ENCODE measurements around the gene TNFAIP1. TPM values are rescaled to one million over a fixed set of nuclear protein-coding genes. Genes with fewer than 3 reads are reported as not detected.
A peak's percentile ranks its signal among the peaks of the same experiment; 100 is the strongest.

Gene TNFAIP1
- total RNA-seq, 2 donors from 2014 or later: 15.2 to 15.8 TPM

DNA sequence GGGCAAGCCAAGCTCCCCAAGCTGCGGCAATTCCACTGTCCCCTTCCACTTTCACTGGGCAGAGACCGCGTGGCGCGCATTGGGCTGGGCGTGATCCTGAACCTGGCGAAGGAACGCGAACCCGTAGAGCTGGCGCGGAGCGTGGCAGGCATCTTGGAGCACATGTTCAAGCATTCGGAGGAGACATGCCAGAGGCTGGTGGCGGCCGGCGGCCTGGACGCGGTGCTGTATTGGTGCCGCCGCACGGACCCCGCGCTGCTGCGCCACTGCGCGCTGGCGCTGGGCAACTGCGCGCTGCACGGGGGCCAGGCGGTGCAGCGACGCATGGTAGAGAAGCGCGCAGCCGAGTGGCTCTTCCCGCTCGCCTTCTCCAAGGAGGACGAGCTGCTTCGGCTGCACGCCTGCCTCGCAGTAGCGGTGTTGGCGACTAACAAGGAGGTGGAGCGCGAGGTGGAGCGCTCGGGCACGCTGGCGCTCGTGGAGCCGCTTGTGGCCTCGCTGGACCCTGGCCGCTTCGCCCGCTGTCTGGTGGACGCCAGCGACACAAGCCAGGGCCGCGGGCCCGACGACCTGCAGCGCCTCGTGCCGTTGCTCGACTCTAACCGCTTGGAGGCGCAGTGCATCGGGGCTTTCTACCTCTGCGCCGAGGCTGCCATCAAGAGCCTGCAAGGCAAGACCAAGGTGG lies 45.7 kb downstream of the TNFAIP1 start:
- no peak for TF ChIP-seq POLR2A (IDR thresholded peaks at IDR 0.05)
- TF ChIP-seq CTCF (IDR thresholded peaks at IDR 0.05): no peak
- WGBS, 2 donors: 36 to 49% methylated on average over 35 to 41 of the region's 72 CpGs
- intact Hi-C loops (cut with DNase I): no loop called here
- Histone ChIP-seq H3K4me3 (no peak overlapping the region), H3K9me3 (no peaks in the 10 kb centered on the region), H3K27ac (no peak overlapping the region), H3K4me1 (peaks cover 29% of the 10 kb centered on the region), H3K36me3 (replicated peaks in 1 of 2; ENCODE audit: insufficient read depth in 1 of 2, low read depth in 2 of 2) (no peaks in the 10 kb centered on the region), H3K27me3 (no peaks in the 10 kb centered on the region)
- ATAC-seq (no peak), DNase-seq (no peak)

DNA sequence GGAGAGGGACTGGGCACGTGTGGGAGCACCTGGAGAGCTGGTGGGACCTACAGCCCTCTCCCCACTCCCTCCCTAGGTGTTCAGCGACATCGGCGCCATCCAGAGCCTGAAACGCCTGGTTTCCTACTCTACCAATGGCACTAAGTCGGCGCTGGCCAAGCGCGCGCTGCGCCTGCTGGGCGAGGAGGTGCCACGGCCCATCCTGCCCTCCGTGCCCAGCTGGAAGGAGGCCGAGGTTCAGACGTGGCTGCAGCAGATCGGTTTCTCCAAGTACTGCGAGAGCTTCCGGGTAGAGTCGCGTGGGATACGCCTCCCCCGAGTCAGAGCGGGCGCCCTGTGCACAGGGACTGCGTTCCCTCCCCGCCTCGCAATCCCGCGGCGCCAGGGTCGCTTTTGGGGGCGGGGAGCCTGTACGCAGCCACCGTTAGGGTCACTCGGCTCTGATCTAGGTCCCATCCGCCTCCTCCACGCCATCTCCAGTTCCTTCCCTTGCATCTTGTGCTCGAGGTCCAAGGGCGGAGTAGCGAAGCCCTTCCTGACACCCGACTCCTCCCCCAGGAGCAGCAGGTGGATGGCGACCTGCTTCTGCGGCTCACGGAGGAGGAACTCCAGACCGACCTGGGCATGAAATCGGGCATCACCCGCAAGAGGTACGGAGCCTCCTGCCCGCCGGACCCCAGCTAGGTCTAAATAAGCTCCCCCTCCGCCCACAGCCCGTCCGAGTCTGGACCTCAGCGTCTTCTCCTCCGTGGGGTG lies 48.9 kb downstream of the TNFAIP1 start:
- ATAC-seq (peak; percentile 96), DNase-seq (peak; percentile 90 to 93 (median 93))
- WGBS, 2 donors: 2 to 22% methylated on average over 12 to 56 of the region's 56 CpGs
- Histone ChIP-seq H3K4me3 (peak overlapping the region; percentile 50 to 51), H3K27ac (peak overlapping the region; percentile 66 to 85 (median 79)), H3K9me3 (no peaks in the 10 kb centered on the region), H3K4me1 (peaks cover 34% of the 10 kb centered on the region), H3K36me3 (replicated peaks in 1 of 2; ENCODE audit: insufficient read depth in 1 of 2, low read depth in 2 of 2) (peaks cover 0 to 12% of the 10 kb centered on the region in 2 donors), H3K27me3 (no peaks in the 10 kb centered on the region)
- intact Hi-C loops (cut with DNase I): no loop called here
- peak in 2 of 7 experiments; percentile 5 to 14 for TF ChIP-seq CTCF (IDR thresholded peaks at IDR 0.05)
- TF ChIP-seq POLR2A (IDR thresholded peaks at IDR 0.05): peak; percentile 69 to 88 (median 85)

DNA sequence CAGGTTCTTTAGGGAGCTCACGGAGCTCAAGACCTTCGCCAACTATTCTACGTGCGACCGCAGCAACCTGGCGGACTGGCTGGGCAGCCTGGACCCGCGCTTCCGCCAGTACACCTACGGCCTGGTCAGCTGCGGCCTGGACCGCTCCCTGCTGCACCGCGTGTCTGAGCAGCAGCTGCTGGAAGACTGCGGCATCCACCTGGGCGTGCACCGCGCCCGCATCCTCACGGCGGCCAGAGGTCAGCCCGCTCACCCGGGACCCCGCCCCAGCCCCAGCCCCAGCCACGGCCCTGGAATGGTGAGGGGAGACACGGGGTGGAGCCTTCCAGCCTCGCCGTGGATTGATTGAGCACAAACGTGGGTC lies 49.5 kb downstream of the TNFAIP1 start:
- no peaks in the 10 kb centered on the region for H3K27me3 ChIP-seq
- 10% methylated on average over 29 of the region's 29 CpGs; no CpG with 5 or more reads in 1 of the 2 donors for WGBS, 2 donors
- peaks cover 0 to 17% of the 10 kb centered on the region in 2 donors for H3K36me3 ChIP-seq (replicated peaks in 1 of 2; ENCODE audit: insufficient read depth in 1 of 2, low read depth in 2 of 2)
- DNase-seq (peak; percentile 46 to 57 (median 52)), ATAC-seq (peak; percentile 57)
- peak overlapping the region; percentile 66 to 85 (median 79) for H3K27ac ChIP-seq
- peaks cover 34% of the 10 kb centered on the region for H3K4me1 ChIP-seq
- TF ChIP-seq CTCF (IDR thresholded peaks at IDR 0.05) (no peak), POLR2A (IDR thresholded peaks at IDR 0.05) (no peak)
- H3K4me3 ChIP-seq: peak overlapping the region; percentile 50 to 51
- no peaks in the 10 kb centered on the region for H3K9me3 ChIP-seq
- intact Hi-C loops (cut with DNase I): no loop called here

DNA sequence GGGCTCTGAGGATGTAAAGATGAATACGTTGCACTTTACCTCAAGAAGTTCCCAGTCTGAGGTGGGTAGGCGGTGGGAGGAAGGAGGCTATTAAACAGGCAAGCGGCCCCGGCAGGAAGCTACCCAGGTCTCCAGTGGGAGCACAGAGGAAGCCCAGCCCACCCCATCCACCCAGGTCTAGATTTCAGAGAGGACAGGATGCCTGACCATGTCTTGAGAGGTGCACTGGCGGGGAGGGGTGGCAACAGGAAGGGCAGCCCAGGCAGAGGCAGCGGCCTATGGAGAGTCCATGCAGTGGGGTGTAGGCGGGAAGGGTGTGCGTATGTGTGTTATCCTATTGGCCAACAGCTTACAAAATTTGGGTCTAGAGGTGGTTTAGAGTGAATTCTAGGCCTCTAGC lies 49.8 kb downstream of the TNFAIP1 start:
- Histone ChIP-seq H3K27me3 (no peaks in the 10 kb centered on the region), H3K27ac (peak overlapping the region in 3 of 4 donors; percentile 74 to 85 (median 84)), H3K36me3 (replicated peaks in 1 of 2; ENCODE audit: insufficient read depth in 1 of 2, low read depth in 2 of 2) (peaks cover 0 to 17% of the 10 kb centered on the region in 2 donors), H3K9me3 (no peaks in the 10 kb centered on the region), H3K4me1 (peaks cover 31% of the 10 kb centered on the region), H3K4me3 (peak overlapping the region; percentile 50 to 51)
- DNase-seq (peak in 2 of 4 donors; percentile 24 to 41), ATAC-seq (no peak)
- WGBS, 2 donors: 36 to 59% methylated on average over 8 of the region's 8 CpGs
- intact Hi-C loops (cut with DNase I): no loop called here
- TF ChIP-seq CTCF (IDR thresholded peaks at IDR 0.05) (no peak), POLR2A (IDR thresholded peaks at IDR 0.05) (no peak)
